Mammary epithelial cell (primary cell): Measurements from ENCODE around the gene COX7A2.
A peak's percentile ranks its signal among the peaks of the same experiment; 100 is the strongest.

Experiments
- CTCF ChIP-seq, 2 donors: IDR thresholded peaks in 1 of 2; conservative IDR thresholded peaks in 1 of 2; 2 replicates each; pipeline ENCODE4 v1.5.1; 2011 to 2012; ENCODE audit warnings: inconsistent platforms in 2 of 2, low read length in 2 of 2, mild to moderate bottlenecking in 2 of 2, control low read depth in 1 of 2, low read depth in 1 of 2; ENCODE audit not compliant: insufficient read depth in 1 of 2; ENCODE audit errors: extremely low read depth in 1 of 2
- EZH2 ChIP-seq: IDR thresholded peaks from 2 replicates; pipeline ENCODE4 v1.6.1; 2012; ENCODE audit warnings: low read length, inconsistent platforms, borderline replicate concordance

GRCh38 chr6:75230484-75231325 lies 12.9 kb downstream of the COX7A2 start:
- TF ChIP-seq CTCF (conservative IDR thresholded peaks at IDR 0.05 in 1 of 2, IDR thresholded peaks at IDR 0.05 in 1 of 2; ENCODE audit: extremely low read depth in 1 of 2, insufficient read depth in 1 of 2, low read depth in 1 of 2, low read length in 2 of 2) (peak; percentile 75 to 83), EZH2 (no peak)
